Keratinocyte (primary cell): ENCODE results near the gene ZGPAT. TPM values are rescaled to one million over a fixed set of nuclear protein-coding genes. Genes with fewer than 3 reads are reported as not detected.

Experiments used
- DNase-seq: peaks from one replicate; pipeline ENCODE4 v3.0.0-alpha.2; 2011; ENCODE audit warnings: low read depth, missing footprints, low spot score
- FAIRE-seq: peaks from 2 replicates; lab custom pipeline; 2011; peaks lifted over from hg19 to GRCh38; lab: Jason Lieb, UNC
- H2AFZ ChIP-seq: 2 replicates; pipeline ENCODE4 v1.6.0; 2012; ENCODE audit warnings: low read length, control low read depth, inconsistent platforms; ENCODE audit not compliant: control insufficient read depth
- H3K27ac ChIP-seq: 2 replicates; pipeline ENCODE4 v1.5.1; 2011; ENCODE audit warnings: low read length; ENCODE audit not compliant: control insufficient read depth, insufficient read depth
- H3K27me3 ChIP-seq: 3 replicates; pipeline ENCODE4 v1.6.0; 2011; ENCODE audit warnings: low read length; ENCODE audit not compliant: control insufficient read depth, insufficient read depth; ENCODE audit errors: extremely low read depth
- H3K36me3 ChIP-seq, 2 experiments: 2 replicates in 1 of 2; 3 replicates in 1 of 2; pipeline ENCODE4 v1.5.1; 2011; ENCODE audit warnings: low read length in 2 of 2, mild to moderate bottlenecking in 1 of 2; ENCODE audit not compliant: control insufficient read depth in 2 of 2, insufficient read depth in 2 of 2; ENCODE audit errors: extremely low read depth in 1 of 2
- H3K4me1 ChIP-seq: 3 replicates; pipeline ENCODE4 v1.5.1; 2011; ENCODE audit warnings: low read length; ENCODE audit not compliant: control insufficient read depth, insufficient read depth; ENCODE audit errors: extremely low read depth
- H3K4me2 ChIP-seq: 3 replicates; pipeline ENCODE4 v1.6.0; 2011; ENCODE audit warnings: low read depth, low read length; ENCODE audit not compliant: control insufficient read depth, insufficient read depth; ENCODE audit errors: extremely low read depth
- H3K4me3 ChIP-seq, 3 experiments: fragments of 200-600 bp in 1 of 3; sonication (generic) in 1 of 3; 2 replicates in 2 of 3; 3 replicates in 1 of 3; pipeline ENCODE4 v1.5.1; 2011 to 2016; ENCODE audit warnings: low read length in 3 of 3, mild to moderate bottlenecking in 3 of 3, control low read depth in 2 of 3, inconsistent platforms in 1 of 3, low read depth in 1 of 3, mixed read lengths in 1 of 3, mixed run types in 1 of 3, moderate library complexity in 1 of 3; ENCODE audit not compliant: control insufficient read depth in 2 of 3, insufficient read depth in 2 of 3; ENCODE audit errors: extremely low read depth in 1 of 3
- H3K79me2 ChIP-seq: 2 replicates; pipeline ENCODE4 v1.6.0; 2012; ENCODE audit warnings: low read length; ENCODE audit not compliant: control insufficient read depth, insufficient read depth
- H3K9ac ChIP-seq: 3 replicates; pipeline ENCODE4 v1.6.0; 2011; ENCODE audit warnings: low read length; ENCODE audit not compliant: control insufficient read depth, insufficient read depth; ENCODE audit errors: extremely low read depth
- H3K9me1 ChIP-seq: 3 replicates; pipeline ENCODE4 v1.6.0; 2011; ENCODE audit warnings: low read length; ENCODE audit not compliant: control insufficient read depth, insufficient read depth; ENCODE audit errors: extremely low read depth
- H3K9me3 ChIP-seq: 2 replicates; pipeline ENCODE4 v1.5.1; 2012; ENCODE audit warnings: low read depth, low read length; ENCODE audit not compliant: control insufficient read depth
- H4K20me1 ChIP-seq: 3 replicates; pipeline ENCODE4 v1.6.0; 2011; ENCODE audit warnings: low read length; ENCODE audit not compliant: control insufficient read depth, insufficient read depth; ENCODE audit errors: extremely low read depth
- CTCF ChIP-seq, 3 experiments: IDR thresholded peaks in 1 of 3; conservative IDR thresholded peaks in 1 of 3; optimal IDR thresholded peaks in 1 of 3; 2 replicates in 2 of 3; 3 replicates in 1 of 3; pipeline versions ENCODE3 to v1.5.1; 2011; ENCODE audit warnings: low read length in 3 of 3, mild to moderate bottlenecking in 3 of 3, moderate library complexity in 2 of 3, control low read depth in 1 of 3, inconsistent platforms in 1 of 3; ENCODE audit not compliant: insufficient read depth in 2 of 3; ENCODE audit errors: extremely low read depth in 1 of 3
- EZH2 ChIP-seq: IDR thresholded peaks from one replicate; pipeline ENCODE4 v1.6.1; 2012; ENCODE audit warnings: inconsistent platforms, mild to moderate bottlenecking, low read length, moderate library complexity
- dilution Hi-C: fragments of 300-500 bp; cut with MboI; formaldehyde crosslinking; loops from one replicate; pipeline ENCODE4 v1.7.0; 2020; ENCODE audit warnings: low sequenced_read_pairs; ENCODE audit not compliant: extremely low pct_ligation_motif_present
- polyA plus RNA-seq, 5 experiments: library from polyadenylated mRNA; depleted of rRNA in 3 of 5; stranded (reverse) in 3 of 5; stranded (forward) in 1 of 5; unstranded in 1 of 5; fragments of >200 nt; gene quantifications; 1 replicate in 1 of 5; 2 replicates in 3 of 5; 3 replicates in 1 of 5; pipeline versions ENCODE4 v1.2.1 to v1.2.3, GENCODE V29; 2011 to 2012; ENCODE audit warnings: missing spikeins in 2 of 5, low read depth in 1 of 5, low replicate concordance in 1 of 5

The ZGPAT gene
- polyA plus RNA-seq, 1 donor (not counting 4 experiments of a cell fraction or from before 2014, with no cell fraction given) = 7.8 TPM

GRCh38 chr20:63702036-63702665 lies 5.7 kb upstream of the ZGPAT start:
- no peaks in the 10 kb centered on the region for H3K9me3 ChIP-seq
- no peak overlapping the region for H3K9ac ChIP-seq
- H3K79me2 ChIP-seq = peaks cover 34% of the 10 kb centered on the region
- peaks cover 38% of the 10 kb centered on the region for H3K4me1 ChIP-seq
- DNase-seq (no peak), FAIRE-seq (no peak)
- peaks cover 4% of the 10 kb centered on the region for H4K20me1 ChIP-seq
- dilution Hi-C loops = no loop called here
- no peaks in the 10 kb centered on the region for H3K9me1 ChIP-seq
- no peaks in the 10 kb centered on the region for H3K27me3 ChIP-seq
- no peak overlapping the region for H2AFZ ChIP-seq
- no peak overlapping the region for H3K4me2 ChIP-seq
- no peak overlapping the region for H3K4me3 ChIP-seq
- no peak overlapping the region for H3K27ac ChIP-seq
- no peak for TF ChIP-seq EZH2
- TF ChIP-seq CTCF (optimal IDR thresholded peaks at IDR 0.05 in 1 of 3, IDR thresholded peaks at IDR 0.05 in 1 of 3, conservative IDR thresholded peaks at IDR 0.05 in 1 of 3; ENCODE audit: extremely low read depth in 1 of 3, insufficient read depth in 2 of 3, low read length in 3 of 3) = no peak
- H3K36me3 ChIP-seq = peaks cover 17 to 33% of the 10 kb centered on the region in 2 experiments

- no peaks in the 10 kb centered on the region for H3K27me3 ChIP-seq
- dilution Hi-C loops = no loop called here
- H3K9ac ChIP-seq = no peak overlapping the region
- no peak overlapping the region for H3K27ac ChIP-seq
- no peak overlapping the region for H3K4me2 ChIP-seq
- H3K4me1 ChIP-seq = peaks cover 31% of the 10 kb centered on the region
- H3K4me3 ChIP-seq = no peak overlapping the region
- H3K9me1 ChIP-seq = no peaks in the 10 kb centered on the region
- H4K20me1 ChIP-seq = peaks cover 4% of the 10 kb centered on the region
- H3K9me3 ChIP-seq = no peaks in the 10 kb centered on the region
- H3K36me3 ChIP-seq = peaks cover 17 to 26% of the 10 kb centered on the region in 2 experiments
- DNase-seq (no peak), FAIRE-seq (no peak)
- peaks cover 31% of the 10 kb centered on the region for H3K79me2 ChIP-seq
- TF ChIP-seq CTCF (optimal IDR thresholded peaks at IDR 0.05 in 1 of 3, IDR thresholded peaks at IDR 0.05 in 1 of 3, conservative IDR thresholded peaks at IDR 0.05 in 1 of 3; ENCODE audit: extremely low read depth in 1 of 3, insufficient read depth in 2 of 3, low read length in 3 of 3) (no peak), EZH2 (no peak)
- H2AFZ ChIP-seq = no peak overlapping the region
These were observed 4.9 kb upstream of the ZGPAT start for GRCh38 chr20:63702751-63703470.
